GM13976 (cell line): ENCODE measurements around the gene FARS2.

Experiments used
- DNase-seq: peaks from one replicate; pipeline ENCODE4 v3.0.0; 2012; ENCODE audit warnings: low spot score
- in situ Hi-C: fragments of 300-500 bp; cut with MboI; formaldehyde crosslinking; loops from one replicate; pipeline ENCODE4 v1.12.0; 2022; ENCODE audit warnings: low sequenced_read_pairs, mixed read lengths, inconsistent platforms; ENCODE audit not compliant: unreplicated experiment
- TF ChIP-seq, protein P1 (sequence below): IDR thresholded peaks from 2 replicates; pipeline ENCODE4 v1.5.1; 2012; ENCODE audit warnings: borderline replicate concordance, mild to moderate bottlenecking; ENCODE audit not compliant: insufficient read depth; ENCODE audit errors: extremely low read depth, missing control alignments, control extremely low read depth

The FARS2 gene

DNA sequence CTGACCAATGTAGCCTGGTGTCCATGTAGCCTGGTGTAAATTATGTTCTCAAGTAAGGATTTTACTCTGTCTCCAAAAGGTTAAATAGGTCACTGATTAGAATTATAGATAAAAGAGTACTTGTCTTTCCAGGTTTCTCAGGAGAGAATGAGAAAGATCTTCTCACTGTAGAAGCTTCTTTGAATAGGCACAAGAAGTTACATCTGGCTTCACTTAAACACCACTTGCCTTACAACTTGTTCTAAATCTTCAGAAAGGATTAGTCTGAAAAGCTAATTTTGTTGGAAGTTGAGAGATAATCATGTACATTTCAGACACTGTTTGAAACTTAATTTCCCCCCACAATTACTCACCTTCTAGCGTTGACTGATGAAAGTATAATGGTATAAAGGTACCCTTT, 275.3 kb downstream of the FARS2 start:
- no peak for DNase-seq
- in situ Hi-C loops: no loop called here

DNA sequence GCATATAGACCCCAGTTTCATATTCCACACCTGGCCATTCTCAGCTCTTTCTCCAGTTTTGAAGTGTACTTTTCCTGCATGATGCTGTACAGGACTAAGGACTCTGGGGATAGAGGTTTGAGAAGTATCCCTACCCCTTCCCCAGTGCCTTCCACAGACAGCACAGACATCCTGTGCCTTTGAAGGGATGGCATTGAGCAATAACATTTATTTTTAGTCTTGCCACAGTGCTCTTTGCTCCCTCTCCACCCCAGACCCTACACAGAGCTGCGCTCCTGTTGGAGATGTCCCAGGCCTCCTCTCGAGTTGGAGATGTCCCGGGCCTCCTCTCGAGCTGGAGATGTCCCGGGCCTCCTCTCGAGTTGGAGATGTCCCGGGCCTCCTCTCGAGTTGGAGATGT, 275.8 kb downstream of the FARS2 start:
- in situ Hi-C loops: no loop called here
- DNase-seq: no peak
- TF ChIP-seq, protein P1, sequence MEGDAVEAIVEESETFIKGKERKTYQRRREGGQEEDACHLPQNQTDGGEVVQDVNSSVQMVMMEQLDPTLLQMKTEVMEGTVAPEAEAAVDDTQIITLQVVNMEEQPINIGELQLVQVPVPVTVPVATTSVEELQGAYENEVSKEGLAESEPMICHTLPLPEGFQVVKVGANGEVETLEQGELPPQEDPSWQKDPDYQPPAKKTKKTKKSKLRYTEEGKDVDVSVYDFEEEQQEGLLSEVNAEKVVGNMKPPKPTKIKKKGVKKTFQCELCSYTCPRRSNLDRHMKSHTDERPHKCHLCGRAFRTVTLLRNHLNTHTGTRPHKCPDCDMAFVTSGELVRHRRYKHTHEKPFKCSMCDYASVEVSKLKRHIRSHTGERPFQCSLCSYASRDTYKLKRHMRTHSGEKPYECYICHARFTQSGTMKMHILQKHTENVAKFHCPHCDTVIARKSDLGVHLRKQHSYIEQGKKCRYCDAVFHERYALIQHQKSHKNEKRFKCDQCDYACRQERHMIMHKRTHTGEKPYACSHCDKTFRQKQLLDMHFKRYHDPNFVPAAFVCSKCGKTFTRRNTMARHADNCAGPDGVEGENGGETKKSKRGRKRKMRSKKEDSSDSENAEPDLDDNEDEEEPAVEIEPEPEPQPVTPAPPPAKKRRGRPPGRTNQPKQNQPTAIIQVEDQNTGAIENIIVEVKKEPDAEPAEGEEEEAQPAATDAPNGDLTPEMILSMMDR: no peak

More for the DNA sequence above, 275.3 kb downstream of the FARS2 start:
- TF ChIP-seq, protein P1: no peak

DNA sequence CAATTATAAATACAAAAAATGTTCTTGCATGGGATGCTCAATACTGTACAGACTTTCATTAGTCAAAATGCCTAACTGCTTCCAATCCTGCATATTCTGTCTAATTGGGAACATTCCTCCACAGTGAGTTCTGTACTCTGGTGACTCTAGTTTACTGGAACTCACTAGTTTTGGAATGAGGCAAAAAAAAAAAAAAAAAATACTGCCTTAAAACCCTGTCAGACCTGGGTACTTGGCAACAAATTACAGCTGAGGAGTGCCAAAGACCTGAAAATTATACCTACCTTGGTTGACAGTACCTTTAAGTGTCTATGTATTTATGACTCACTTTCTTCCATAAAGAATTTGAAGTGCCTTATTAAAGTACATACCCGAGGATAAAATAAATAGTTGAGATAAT, 276.7 kb downstream of the FARS2 start:
- DNase-seq: no peak
- TF ChIP-seq, protein P1: no peak
- in situ Hi-C loops: no loop called here

DNA sequence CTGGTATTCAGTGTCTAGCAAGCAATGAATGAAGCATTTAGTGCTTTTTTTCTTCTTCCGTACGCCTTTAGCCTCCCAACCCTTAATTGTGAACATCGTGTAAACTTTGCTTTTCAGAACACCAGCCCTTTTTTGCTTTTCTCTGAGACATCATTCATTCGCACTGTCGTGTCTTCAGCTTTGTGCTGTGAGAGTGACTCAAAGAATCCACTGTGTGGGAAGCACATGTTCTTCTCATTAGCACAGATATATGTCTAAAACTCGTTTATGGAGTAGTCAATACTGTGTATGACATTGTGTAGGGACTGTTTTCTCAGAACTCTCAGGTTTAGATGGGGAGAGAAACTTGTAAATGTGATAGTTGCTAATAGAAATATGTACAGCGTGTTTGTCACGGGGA, 279.1 kb downstream of the FARS2 start:
- TF ChIP-seq, protein P1: no peak
- in situ Hi-C loops: no loop called here
- DNase-seq: no peak

DNA sequence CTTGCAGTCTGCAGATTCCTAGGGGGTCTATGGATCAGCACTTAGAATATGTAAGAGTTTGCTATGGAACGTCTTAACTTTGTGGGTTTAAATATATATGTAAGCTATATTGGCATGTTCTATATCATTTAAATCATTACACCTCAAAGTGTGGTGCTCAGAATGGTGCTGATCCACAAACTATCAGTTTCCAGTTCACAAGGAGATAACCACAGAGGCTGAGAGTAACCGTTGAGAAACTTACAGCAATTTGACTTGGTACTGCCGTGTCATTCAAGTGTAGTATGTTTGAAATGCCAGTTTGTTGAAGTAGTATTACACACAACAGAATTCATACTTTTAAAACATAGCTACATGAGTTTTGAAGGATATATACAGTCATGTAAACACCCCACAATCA, 279.7 kb downstream of the FARS2 start:
- no peak for DNase-seq
- TF ChIP-seq, protein P1: no peak
- in situ Hi-C loops: no loop called here

DNA sequence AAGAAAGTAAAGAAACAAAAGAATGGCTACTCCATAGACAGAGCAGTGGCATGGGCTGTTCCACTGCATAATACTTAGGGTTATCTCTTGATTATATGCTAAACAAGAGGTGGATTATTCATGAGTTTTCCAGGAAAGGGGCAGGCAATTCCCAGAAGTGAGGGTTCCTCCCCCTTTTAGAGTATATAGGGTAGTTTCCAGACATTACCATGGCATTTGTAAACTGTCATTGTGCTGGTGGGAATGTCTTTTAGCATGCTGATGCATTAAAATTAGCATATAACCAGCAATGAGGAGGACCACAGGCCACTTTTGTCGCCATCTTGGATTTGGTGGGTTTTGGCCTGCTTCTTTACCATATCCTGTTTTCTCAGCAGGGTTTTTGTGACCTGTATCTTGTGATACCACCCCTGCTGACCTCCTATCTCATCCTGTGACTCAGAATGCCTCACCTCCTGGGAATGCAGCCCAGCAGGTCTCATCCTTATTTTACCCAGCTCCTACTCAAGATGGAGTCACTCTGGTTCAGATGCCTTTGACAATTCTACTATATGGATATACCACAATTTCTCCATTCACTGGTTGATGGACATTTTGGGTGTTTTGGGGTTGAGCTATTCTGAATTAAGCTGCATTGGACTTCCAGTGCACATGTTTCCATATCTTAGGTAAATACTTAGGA, 280.6 kb downstream of the FARS2 start:
- DNase-seq: no peak
- in situ Hi-C loops: no loop called here
- TF ChIP-seq, protein P1: no peak
